HCT116 (cell line): ENCODE data around the gene SAE1. TPM values are rescaled to one million over a fixed set of nuclear protein-coding genes. Genes with fewer than 3 reads are reported as not detected.

Source experiments
- ATAC-seq: fragments of 200-7000 bp; cut with Tn5 transposase; 2 replicates; pipeline ENCODE4 v1.9.1; 2020; ENCODE audit warnings: mild to moderate bottlenecking, moderate library complexity
- BruUV-seq: library from RNA; stranded (reverse); fragments of 400-500 nt; replicated peaks from 2 replicates; lab custom pipeline; 2021; lab: Mats Ljungman, UMichigan
- CTCF ChIA-PET: fragments of 300-600 bp; sonication (Branson Sonifier 250); formaldehyde crosslinking; loops from one replicate; lab custom pipeline; 2021; ENCODE audit warnings: antibody characterized with exemption; lab: Charles Lee
- POLR2A ChIA-PET: fragments of 300-600, 350-600 bp; sonication (Branson Sonifier 250); formaldehyde crosslinking; loops from one replicate; lab custom pipeline; 2021; ENCODE audit warnings: antibody characterized with exemption; lab: Charles Lee
- RAD21 ChIA-PET, 2 experiments: fragments of 300-600 bp; sonication (Branson Sonifier 250); formaldehyde crosslinking; loops; one replicate each; lab custom pipeline; 2023; ENCODE audit warnings: low total read pairs in 2 of 2; ENCODE audit not compliant: uncharacterized antibody in 2 of 2, unreplicated experiment in 2 of 2, low non-redundant PET in 1 of 2; lab: Charles Lee
- DNase-seq: peaks from one replicate; pipeline ENCODE4 v3.0.0-alpha.2; 2010; ENCODE audit warnings: low read depth, low spot score
- H2AFZ ChIP-seq: fragments of 200-600 bp; shearing (Covaris generic), sonication (generic); 2 replicates; pipeline ENCODE4 v1.6.1; 2017; ENCODE audit warnings: low read depth, mixed run types, mixed read lengths, antibody characterized with exemption, low read length; ENCODE audit not compliant: poor library complexity, severe bottlenecking
- H3K27ac ChIP-seq: 2 replicates; pipeline ENCODE4 v1.5.1; 2012; ENCODE audit warnings: low read depth, low read length
- H3K27me3 ChIP-seq: fragments of 200-600 bp; sonication (generic); 2 replicates; pipeline ENCODE4 v1.6.1; 2016; ENCODE audit warnings: mixed run types, low read length, mixed read lengths; ENCODE audit not compliant: insufficient read depth
- H3K36me3 ChIP-seq, 2 experiments: fragments of 200-500 bp in 1 of 2; fragments of 200-600 bp in 1 of 2; sonication (Bioruptor generic) in 1 of 2; sonication (generic) in 1 of 2; 2 replicates each; pipeline versions ENCODE4 v1.5.1 to v1.6.1; 2014 to 2016; ENCODE audit warnings: low read length in 2 of 2, inconsistent platforms in 1 of 2, mixed read lengths in 1 of 2, mixed run types in 1 of 2; ENCODE audit not compliant: insufficient read depth in 2 of 2, control insufficient read depth in 1 of 2
- H3K4me1 ChIP-seq, 2 experiments: fragments of 200-600 bp in 1 of 2; sonication (generic) in 1 of 2; 2 replicates each; pipeline versions ENCODE4 v1.5.1 to v1.6.1; 2012 to 2017; ENCODE audit warnings: low read length in 2 of 2, inconsistent platforms in 1 of 2, mild to moderate bottlenecking in 1 of 2, mixed read lengths in 1 of 2, mixed run types in 1 of 2, moderate library complexity in 1 of 2; ENCODE audit not compliant: insufficient read depth in 2 of 2, control insufficient read depth in 1 of 2
- H3K4me2 ChIP-seq: fragments of 200-600 bp; sonication (generic); 2 replicates; pipeline ENCODE4 v1.6.1; 2017; ENCODE audit warnings: mixed run types, low read length, mixed read lengths
- H3K4me3 ChIP-seq, 2 experiments: fragments of 200-600 bp in 1 of 2; sonication (generic) in 1 of 2; replicated peaks in 1 of 2; 2 replicates each; pipeline ENCODE4 v1.5.1; 2011 to 2016; ENCODE audit warnings: low read length in 2 of 2, control low read depth in 1 of 2, low read depth in 1 of 2, mild to moderate bottlenecking in 1 of 2, mixed read lengths in 1 of 2, mixed run types in 1 of 2
- H3K79me2 ChIP-seq: fragments of 200-600 bp; sonication (generic); 2 replicates; pipeline ENCODE4 v1.6.1; 2017; ENCODE audit warnings: mild to moderate bottlenecking, mixed run types, low read length, moderate library complexity, mixed read lengths; ENCODE audit not compliant: insufficient read depth
- H3K9ac ChIP-seq: fragments of 200-600 bp; sonication (generic); 2 replicates; pipeline ENCODE4 v1.6.1; 2016; ENCODE audit warnings: low read length, mixed read lengths
- H3K9me2 ChIP-seq: fragments of 200-600 bp; sonication (generic), shearing (Covaris generic); 2 replicates; pipeline ENCODE4 v1.6.1; 2017; ENCODE audit warnings: mixed run types, mild to moderate bottlenecking, moderate library complexity; ENCODE audit not compliant: insufficient read depth
- H3K9me3 ChIP-seq, 2 experiments: fragments of 200-500 bp in 1 of 2; fragments of 200-600 bp in 1 of 2; sonication (Bioruptor generic) in 1 of 2; sonication (generic) in 1 of 2; 2 replicates each; pipeline ENCODE4 v1.6.1; 2014 to 2017; ENCODE audit warnings: low read length in 2 of 2, mixed read lengths in 2 of 2, inconsistent platforms in 1 of 2, low read depth in 1 of 2, mild to moderate bottlenecking in 1 of 2, mixed run types in 1 of 2, moderate library complexity in 1 of 2; ENCODE audit not compliant: control insufficient read depth in 1 of 2, insufficient read depth in 1 of 2
- H4K20me1 ChIP-seq: fragments of 200-600 bp; sonication (generic), shearing (Covaris generic); 2 replicates; pipeline ENCODE4 v1.6.1; 2017; ENCODE audit warnings: mixed run types, mild to moderate bottlenecking, moderate library complexity; ENCODE audit not compliant: insufficient read depth
- CEBPB ChIP-seq: IDR thresholded peaks from 2 replicates; pipeline ENCODE4 v1.6.1; 2012; ENCODE audit warnings: low read depth
- CTCF ChIP-seq, 3 experiments: fragments of 200-600 bp in 1 of 3; sonication (generic) in 1 of 3; IDR thresholded peaks in 2 of 3; conservative IDR thresholded peaks in 1 of 3; 2 replicates each; pipeline ENCODE4 v1.5.1; 2012 to 2017; ENCODE audit warnings: low read depth in 2 of 3, low read length in 2 of 3, antibody characterized with exemption in 1 of 3, borderline replicate concordance in 1 of 3, control low read depth in 1 of 3, mild to moderate bottlenecking in 1 of 3, mixed read lengths in 1 of 3, mixed run types in 1 of 3, moderate library complexity in 1 of 3; ENCODE audit not compliant: insufficient read depth in 1 of 3
- EGR1 ChIP-seq: IDR thresholded peaks from 2 replicates; pipeline ENCODE4 v1.6.1; 2012; ENCODE audit warnings: low read depth
- EZH2 ChIP-seq: fragments of 200-600 bp; sonication (generic); IDR thresholded peaks from 2 replicates; pipeline ENCODE4 v1.6.1; 2017; ENCODE audit warnings: antibody characterized with exemption, mixed run types
- EZH2phosphoT487 ChIP-seq: fragments of 200-600 bp; IDR thresholded peaks from 2 replicates; pipeline ENCODE4 v1.6.1; 2018; ENCODE audit warnings: antibody characterized with exemption, borderline replicate concordance
- FOSL1 ChIP-seq: IDR thresholded peaks from 2 replicates; pipeline ENCODE4 v1.6.1; 2012; ENCODE audit warnings: low read depth
- JUND ChIP-seq: IDR thresholded peaks from 2 replicates; pipeline ENCODE4 v1.6.1; 2012
- MAX ChIP-seq: IDR thresholded peaks from 2 replicates; pipeline ENCODE4 v1.6.1; 2012
- POLR2A ChIP-seq: IDR thresholded peaks from 2 replicates; pipeline ENCODE4 v1.7.0; 2011; ENCODE audit warnings: borderline replicate concordance; ENCODE audit not compliant: insufficient read depth, insufficient read length; ENCODE audit errors: extremely low read depth
- POLR2AphosphoS5 ChIP-seq: IDR thresholded peaks from 2 replicates; pipeline ENCODE4 v1.6.1; 2011; ENCODE audit warnings: mild to moderate bottlenecking, low read depth, low read length, moderate library complexity
- RAD21 ChIP-seq: IDR thresholded peaks from 2 replicates; pipeline ENCODE4 v1.6.1; 2012; ENCODE audit warnings: low read depth, mild to moderate bottlenecking
- REST ChIP-seq: IDR thresholded peaks from 2 replicates; pipeline ENCODE4 v1.6.1; 2012; ENCODE audit warnings: low read depth
- SIN3A ChIP-seq: IDR thresholded peaks from 2 replicates; pipeline ENCODE4 v1.6.1; 2012; ENCODE audit warnings: low read depth
- SP1 ChIP-seq: IDR thresholded peaks from 2 replicates; pipeline ENCODE4 v1.6.1; 2012; ENCODE audit warnings: low read depth
- SRF ChIP-seq: IDR thresholded peaks from 2 replicates; pipeline ENCODE4 v1.6.1; 2012; ENCODE audit warnings: low read depth
- YY1 ChIP-seq: IDR thresholded peaks from 2 replicates; pipeline ENCODE4 v1.6.1; 2011; ENCODE audit warnings: low read length, low read depth, moderate library complexity, mild to moderate bottlenecking; ENCODE audit not compliant: insufficient replicate concordance; ENCODE audit errors: extremely low read depth
- ZBTB33 ChIP-seq: IDR thresholded peaks from 2 replicates; pipeline ENCODE4 v1.6.1; 2011; ENCODE audit warnings: mild to moderate bottlenecking, low read length, moderate library complexity; ENCODE audit not compliant: insufficient replicate concordance; ENCODE audit errors: extremely low read depth
- ZNF274 ChIP-seq: fragments of 200-500 bp; sonication (Bioruptor generic); IDR thresholded peaks from 2 replicates; pipeline ENCODE4 v1.6.1; 2014; ENCODE audit warnings: mild to moderate bottlenecking, low read depth, low read length, inconsistent platforms
- intact Hi-C: fragments of 100-400 bp; cut with micrococcal nuclease; formaldehyde crosslinking; loops from 2 replicates; pipeline ENCODE4 v1.10.0; 2022
- total RNA-seq: library from RNA; stranded (reverse); gene quantifications from one replicate; pipeline ENCODE4 v1.2.1, GENCODE V29; 2021; ENCODE audit not compliant: unreplicated experiment

Gene SAE1
- total RNA-seq, 1 experiment from 2014 or later: 213 TPM

- ChIA-PET POLR2A (interaction anchor here (1.3 kb wide), 1 partner anchor 38 kb away, joined by 3 read pairs; no protein-coding TSS in a partner anchor), RAD21 (no interaction called here), CTCF (interaction anchor here (2.4 to 2.5 kb wide), 2 partner anchors 23 to 57 kb away, joined by 5 to 10 read pairs; no protein-coding TSS in a partner anchor)
- DNase-seq: no peak
- Histone ChIP-seq H3K79me2 (peaks cover 82% of the 10 kb centered on the region), H3K36me3 (peaks cover 2 to 13% of the 10 kb centered on the region in 2 experiments; a peak in 3 of 4 replicates), H2AFZ (no peak overlapping the region), H3K27me3 (no peaks in the 10 kb centered on the region), H3K4me1 (peaks cover 81 to 87% of the 10 kb centered on the region in 2 experiments), H3K9me3 (no peaks in the 10 kb centered on the region), H3K4me3 (no peak overlapping the region), H3K4me2 (0 out of 2 replicates have a peak overlapping the region, but pooled peaks have one; percentile 62), H3K9me2 (no peaks in the 10 kb centered on the region), H3K27ac (peak overlapping the region; percentile 76), H4K20me1 (peaks cover 13% of the 10 kb centered on the region; the same call in 1 of the 2 replicates), H3K9ac (no peak overlapping the region)
- TF ChIP-seq FOSL1 (no peak), JUND (no peak), POLR2AphosphoS5 (no peak), REST (no peak), CEBPB (no peak), CTCF (IDR thresholded peaks at IDR 0.05 in 2 of 3, conservative IDR thresholded peaks at IDR 0.05 in 1 of 3; ENCODE audit: borderline replicate concordance in 1 of 3, insufficient read depth in 1 of 3, low read depth in 2 of 3, low read length in 2 of 3) (no peak), SP1 (no peak), EZH2 (no peak), SIN3A (no peak), ZBTB33 (no peak), RAD21 (no peak), SRF (no peak), YY1 (no peak), ZNF274 (no peak), MAX (no peak), EZH2phosphoT487 (no peak), EGR1 (no peak), POLR2A (no peak)
- no peak for ATAC-seq
- intact Hi-C loops: no loop called here
- BruUV-seq: no TSS peak
Observed at GRCh38 chr19:47187335-47187655, 56.7 kb downstream of the SAE1 start.
